Activated CD4-positive, alpha-beta T cell treated with anti-CD3 and anti-CD28 coated beads, Interleukin-2, amount 50 U/mL, for 1 hour (primary cell): ENCODE measurements around the gene SYNPO.
A peak's percentile ranks its signal among the peaks of the same experiment; 100 is the strongest.

Experiments
- DNase-seq: peaks from one replicate; pipeline ENCODE4 v3.0.0-alpha.2; 2020

The SYNPO gene

DNA sequence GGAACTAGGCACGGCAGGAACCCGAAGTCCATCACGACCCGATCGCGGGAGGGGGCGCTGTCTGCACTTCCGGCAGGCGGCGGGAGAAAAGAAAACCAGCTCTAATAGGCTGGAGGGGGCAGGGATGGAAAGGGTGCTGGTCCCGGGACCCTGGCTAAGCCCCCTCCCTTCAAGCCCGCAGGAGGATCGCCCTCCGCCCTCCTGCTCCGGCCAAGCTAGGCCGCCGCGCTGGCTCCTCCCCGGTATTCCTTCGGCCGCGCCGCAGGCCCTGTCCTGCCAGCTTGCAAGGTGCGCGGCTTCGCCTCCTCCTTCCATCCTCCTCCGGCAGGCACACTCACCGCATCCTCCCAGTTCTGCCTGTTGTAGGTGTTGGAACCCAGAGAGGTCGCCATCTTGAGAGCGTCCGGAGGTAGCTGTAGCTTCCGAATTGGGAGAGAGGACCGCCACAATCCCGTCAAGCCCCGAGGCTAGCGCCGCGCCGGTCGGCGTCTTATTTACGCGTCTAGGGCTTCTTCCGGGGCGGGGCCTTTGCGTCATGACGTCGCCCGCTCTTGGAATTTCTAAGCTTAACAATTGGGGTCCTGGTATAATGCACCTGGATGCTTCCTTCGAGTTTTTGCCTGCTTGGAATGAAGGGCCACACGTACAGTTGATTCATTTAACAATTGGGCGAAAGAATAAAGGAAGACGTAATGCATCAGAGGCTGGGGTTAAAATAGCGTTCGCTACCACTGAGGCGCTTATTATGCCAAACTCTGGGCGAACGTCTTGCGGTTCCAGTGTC is 60.3 kb downstream of the SYNPO start, which contains the start of gene RBM22:
Gene RBM22 (minus strand): TSS at position 469 of the 784 bp plus-strand sequence. CDS start 77 bp downstream, at position 392.
- peak; percentile 91 for DNase-seq

DNA sequence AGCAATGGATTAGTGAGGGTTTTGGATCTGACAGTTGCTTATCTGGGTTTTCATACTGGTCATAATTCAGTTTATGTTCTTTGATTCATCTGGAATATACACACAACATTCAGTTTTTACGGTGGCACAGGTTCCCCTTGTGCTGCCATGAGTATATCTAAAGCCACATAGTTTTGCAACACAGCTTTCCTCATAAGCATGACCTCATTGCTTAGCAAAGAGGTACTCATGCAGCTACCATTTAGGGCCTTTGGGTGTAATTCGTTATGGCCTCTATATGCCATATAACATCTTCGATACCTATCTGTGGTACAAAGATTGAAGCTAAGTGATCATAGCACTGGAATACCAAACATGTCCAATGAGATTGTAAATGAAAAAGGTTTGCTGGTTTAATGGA is 63.3 kb downstream of the SYNPO start:
- DNase-seq = no peak

DNA sequence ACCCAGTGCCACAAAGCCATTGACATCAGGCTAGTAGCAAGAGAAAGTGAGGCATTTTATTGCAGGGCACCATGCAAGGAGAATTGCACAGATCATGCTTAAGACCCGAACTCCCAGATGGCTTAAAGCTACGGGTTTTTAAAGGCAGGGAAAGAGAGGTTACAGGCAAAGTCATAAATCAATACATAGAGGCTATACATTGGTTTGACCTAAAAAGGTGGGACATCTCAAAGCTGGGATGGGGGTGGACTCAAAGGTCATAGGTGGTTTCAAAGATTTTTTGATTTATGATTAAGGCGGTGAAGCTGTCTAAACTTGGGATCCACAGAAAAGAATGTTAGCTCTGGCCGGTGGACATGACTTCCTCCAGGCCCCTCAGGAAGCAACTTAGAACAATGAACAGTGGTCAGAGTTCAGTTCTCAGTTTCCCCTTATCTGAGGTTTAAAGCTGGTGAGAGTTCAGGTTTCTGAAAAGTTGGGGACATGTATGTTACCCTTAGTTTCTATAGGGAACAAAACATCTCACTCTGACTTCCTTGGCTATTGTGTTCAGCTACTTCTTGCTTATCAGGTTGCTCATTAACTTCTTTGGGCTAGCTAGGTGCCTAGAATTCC is 66.4 kb downstream of the SYNPO start:
- DNase-seq = no peak
